GM18511 (cell line): Measurements from ENCODE around the gene MYL6.
"Not testable (repeated sequence)": the region's sequence is repeated elsewhere in the genome, so short reads cannot be mapped to it uniquely, and the experiment has no call there.

Experiments used
- ATAC-seq: cut with Tn5 transposase; IDR thresholded peaks from one replicate; pipeline ENCODE4 v1.9.1; 2021; ENCODE audit warnings: mild to moderate bottlenecking, moderate library complexity; ENCODE audit not compliant: unreplicated experiment

Gene MYL6

GRCh38 chr12:56189099-56189917 is 31.1 kb downstream of the MYL6 start, which contains the start of gene SMARCC2:
Gene SMARCC2, minus strand, starts transcription at chr12:56189483. Its CDS starts 22 bp downstream, at chr12:56189461.
- ATAC-seq, result peak; percentile 70

- peak; percentile 50 for ATAC-seq
These were observed 31.9 kb downstream of the MYL6 start for GRCh38 chr12:56189918-56190694.

- no peak for ATAC-seq
These were observed 32.6 kb downstream of the MYL6 start for GRCh38 chr12:56190695-56191155.

- no peak for ATAC-seq
These were observed 34.4 kb downstream of the MYL6 start for GRCh38 chr12:56192582-56192981.

GRCh38 chr12:56193025-56193578 is 34.9 kb downstream of the MYL6 start:
- no peak for ATAC-seq

GRCh38 chr12:56196818-56197550 is 38.8 kb downstream of the MYL6 start:
- not testable (repeated sequence) for ATAC-seq

GRCh38 chr12:56197921-56198635 is 39.9 kb downstream of the MYL6 start:
- ATAC-seq, result no peak

GRCh38 chr12:56198836-56199235 is 40.7 kb downstream of the MYL6 start:
- no peak for ATAC-seq

- ATAC-seq, result no peak
These were observed 44.2 kb downstream of the MYL6 start for GRCh38 chr12:56202366-56202765.

GRCh38 chr12:56202838-56203237 is 44.7 kb downstream of the MYL6 start:
- ATAC-seq, result no peak

- ATAC-seq, result no peak
These were observed 46.1 kb downstream of the MYL6 start for GRCh38 chr12:56204275-56204674.

- no peak for ATAC-seq
These were observed 47.3 kb downstream of the MYL6 start for GRCh38 chr12:56205445-56205844.

- ATAC-seq, result no peak
These were observed 48.5 kb downstream of the MYL6 start for GRCh38 chr12:56206452-56207166.

GRCh38 chr12:56208006-56208405 is 49.8 kb downstream of the MYL6 start:
- no peak for ATAC-seq
